K562 (cell line): ENCODE measurements around the gene ADAR. TPM values are rescaled to one million over a fixed set of nuclear protein-coding genes. Genes with fewer than 3 reads are reported as not detected.

ENCODE experiments used
- ATAC-seq: fragments of 200-7000 bp; cut with Tn5 transposase; 3 replicates; pipeline ENCODE4 v1.9.1; 2020; ENCODE audit warnings: moderate library complexity
- BruUV-seq: library from RNA; stranded (reverse); fragments of 400-500 nt; replicated peaks from 2 replicates; lab custom pipeline; 2021; lab: Mats Ljungman, UMichigan
- CTCF ChIA-PET: fragments of 300-600 bp; formaldehyde crosslinking; extraction: SDS; loops from one replicate; lab custom pipeline; 2021; ENCODE audit warnings: low intra/inter-chr PET ratio; lab: Yijun Ruan, JAX
- POLR2A ChIA-PET: fragments of 300-600, 350-650 bp; sonication (Branson Sonifier 250); formaldehyde crosslinking; extraction: SDS; loops from one replicate; lab custom pipeline; 2021; ENCODE audit warnings: antibody characterized with exemption, inconsistent platforms; lab: Yijun Ruan, JAX
- DNase-seq, 4 experiments: peaks; one replicate each; pipeline versions ENCODE4 v3.0.0 to v3.0.0-alpha.2; 2011 to 2018; ENCODE audit warnings: low spot score in 3 of 4, mixed read lengths in 3 of 4; ENCODE audit errors: extremely low read depth in 1 of 4
- FAIRE-seq: peaks from 2 replicates; lab custom pipeline; 2011; peaks lifted over from hg19 to GRCh38; lab: Jason Lieb, UNC
- H2AFZ ChIP-seq: 2 replicates; pipeline ENCODE4 v1.6.0; 2011; ENCODE audit warnings: low read depth, low read length, control low read depth, inconsistent platforms
- H3K27ac ChIP-seq: fragments of 200-600 bp; 3 replicates; pipeline ENCODE4 v1.8.0; 2011; ENCODE audit warnings: low read depth, mild to moderate bottlenecking, control low read depth, inconsistent platforms, low read length, moderate library complexity, mixed read lengths; ENCODE audit errors: extremely low read depth
- H3K27me3 ChIP-seq, 2 experiments: fragments of 300-600 bp in 1 of 2; 2 replicates in 1 of 2; 3 replicates in 1 of 2; pipeline versions ENCODE4 v1.6.0 to v1.8.0; 2011; ENCODE audit warnings: inconsistent platforms in 2 of 2, low read length in 2 of 2, mild to moderate bottlenecking in 1 of 2, mixed read lengths in 1 of 2, moderate library complexity in 1 of 2; ENCODE audit not compliant: control insufficient read depth in 2 of 2, insufficient read depth in 2 of 2
- H3K36me3 ChIP-seq: fragments of 300-600 bp; 3 replicates; pipeline ENCODE4 v1.8.0; 2011; ENCODE audit warnings: mild to moderate bottlenecking, low read length, inconsistent platforms; ENCODE audit not compliant: control insufficient read depth, insufficient read depth
- H3K4me1 ChIP-seq, 2 experiments: fragments of 200-600 bp in 1 of 2; replicated peaks in 1 of 2; 2 replicates in 1 of 2; 3 replicates in 1 of 2; pipeline versions ENCODE4 v1.5.1 to v1.8.0; 2011; ENCODE audit warnings: inconsistent platforms in 2 of 2, low read length in 2 of 2, mild to moderate bottlenecking in 1 of 2, mixed read lengths in 1 of 2, moderate library complexity in 1 of 2; ENCODE audit not compliant: control insufficient read depth in 2 of 2, insufficient read depth in 2 of 2
- H3K4me2 ChIP-seq: 2 replicates; pipeline ENCODE4 v1.6.1; 2011; ENCODE audit warnings: low read length, control low read depth, inconsistent platforms, mixed read lengths; ENCODE audit not compliant: insufficient read depth
- H3K4me3 ChIP-seq: fragments of 200-600 bp; sonication (generic), shearing (Covaris generic); 2 replicates; pipeline ENCODE4 v1.5.1; 2016; ENCODE audit warnings: control low read depth, inconsistent platforms
- H3K79me2 ChIP-seq: fragments of 200-600 bp; 3 replicates; pipeline ENCODE4 v1.8.0; 2011; ENCODE audit warnings: low read length, inconsistent platforms; ENCODE audit not compliant: control insufficient read depth, insufficient read depth
- H3K9ac ChIP-seq, 2 experiments: 2 replicates each; pipeline versions ENCODE4 v1.6.0 to v1.6.1; 2011; ENCODE audit warnings: low read depth in 2 of 2, low read length in 2 of 2, control low read depth in 1 of 2, inconsistent platforms in 1 of 2, mild to moderate bottlenecking in 1 of 2, mixed read lengths in 1 of 2; ENCODE audit not compliant: insufficient read depth in 1 of 2
- H3K9me1 ChIP-seq: one replicate; pipeline ENCODE4 v1.6.0; 2011; ENCODE audit warnings: inconsistent platforms, mild to moderate bottlenecking, low read length, moderate library complexity; ENCODE audit not compliant: control insufficient read depth, insufficient read depth
- H3K9me3 ChIP-seq: replicated peaks from 2 replicates; pipeline ENCODE4 v1.5.1; 2011; ENCODE audit warnings: low read depth, low read length, inconsistent platforms; ENCODE audit not compliant: control insufficient read depth, insufficient read depth
- H4K20me1 ChIP-seq: replicated peaks from 2 replicates; pipeline ENCODE4 v1.6.1; 2011; ENCODE audit warnings: low read length, inconsistent platforms, mixed read lengths; ENCODE audit not compliant: control insufficient read depth, insufficient read depth
- BCLAF1 ChIP-seq, 2 experiments: fragments of 450-650 bp in 1 of 2; IDR thresholded peaks; 2 replicates each; pipeline ENCODE4 v1.6.1; 2011 to 2017; ENCODE audit warnings: low read depth in 2 of 2, antibody characterized with exemption in 1 of 2, borderline replicate concordance in 1 of 2, low read length in 1 of 2, mild to moderate bottlenecking in 1 of 2, mixed read lengths in 1 of 2; ENCODE audit not compliant: control insufficient read depth in 1 of 2
- BHLHE40 ChIP-seq: IDR thresholded peaks from 2 replicates; pipeline ENCODE4 v1.6.1; 2011; ENCODE audit warnings: low read length, improper control_type of control experiment
- HDAC3 ChIP-seq: fragments of 450-650 bp; IDR thresholded peaks from 2 replicates; pipeline ENCODE4 v1.6.1; 2018; ENCODE audit warnings: borderline replicate concordance, mild to moderate bottlenecking, moderate library complexity; ENCODE audit not compliant: partially characterized antibody
- NCOA4 ChIP-seq: fragments of 450-650 bp; IDR thresholded peaks from 2 replicates; pipeline ENCODE4 v1.6.1; 2018; ENCODE audit warnings: mild to moderate bottlenecking; ENCODE audit not compliant: partially characterized antibody
- NELFE ChIP-seq: IDR thresholded peaks from 2 replicates; pipeline ENCODE4 v1.6.1; 2011; ENCODE audit warnings: mild to moderate bottlenecking; ENCODE audit not compliant: insufficient read depth, insufficient read length
- NFIC ChIP-seq: fragments of 450-650 bp; IDR thresholded peaks from 2 replicates; pipeline ENCODE4 v1.6.1; 2017; ENCODE audit warnings: mild to moderate bottlenecking, inconsistent platforms
- PHF21A ChIP-seq: fragments of 450-650 bp; IDR thresholded peaks from 2 replicates; pipeline ENCODE4 v1.6.1; 2017; ENCODE audit warnings: low read depth, borderline replicate concordance
- PHF8 ChIP-seq: fragments of 200-600 bp; sonication (generic); IDR thresholded peaks from 2 replicates; pipeline ENCODE4 v1.6.1; 2012; ENCODE audit warnings: mixed run types, mild to moderate bottlenecking, inconsistent platforms, low read length, moderate library complexity, borderline replicate concordance
- PRMT5 ChIP-seq: sonication (generic); formaldehyde crosslinking; IDR thresholded peaks from 2 replicates; pipeline ENCODE4 v1.5.0; 2020; ENCODE audit warnings: missing genetic modification reagents
- SAFB2 ChIP-seq: fragments of 200-400 bp; formaldehyde crosslinking; IDR thresholded peaks from 2 replicates; pipeline ENCODE4 v1.6.1; 2018; ENCODE audit warnings: borderline replicate concordance, low read length, low read depth, moderate library complexity; ENCODE audit not compliant: severe bottlenecking
- SRSF3 ChIP-seq: fragments of 200-400 bp; formaldehyde crosslinking; IDR thresholded peaks from 2 replicates; pipeline ENCODE4 v1.6.1; 2016; ENCODE audit warnings: mild to moderate bottlenecking, low read length, moderate library complexity; ENCODE audit not compliant: insufficient read depth
- TOE1 ChIP-seq, 2 experiments: fragments of 450-650 bp in 1 of 2; sonication (generic) in 1 of 2; formaldehyde crosslinking in 1 of 2; IDR thresholded peaks; 2 replicates each; pipeline versions ENCODE4 v1.7.1 to v1.8.0; 2016 to 2022; ENCODE audit warnings: borderline replicate concordance in 2 of 2, mild to moderate bottlenecking in 2 of 2, antibody characterized with exemption in 1 of 2, inconsistent platforms in 1 of 2, low read depth in 1 of 2, missing genetic modification reagents in 1 of 2, moderate library complexity in 1 of 2
- ZC3H11A ChIP-seq: IDR thresholded peaks from 2 replicates; pipeline ENCODE4 v1.6.1; 2012; ENCODE audit warnings: low read depth, low read length, improper control_type of control experiment
- ZNF512 ChIP-seq: IDR thresholded peaks from 2 replicates; pipeline ENCODE4 v1.6.1; 2016; ENCODE audit warnings: missing genetic modification characterization, missing compliant biosample characterization
- ZNF79 ChIP-seq: fragments of 250-450 bp; sonication (Bioruptor Pico); IDR thresholded peaks from 2 replicates; pipeline ENCODE4 v1.4.0; 2020; ENCODE audit warnings: low read depth, mild to moderate bottlenecking, moderate library complexity
- WGBS: fragments of 100-300 bp; shearing (Covaris generic); methylation state at CpG from one replicate; pipeline ENCODE4 v1.1.6; 2016; ENCODE audit warnings: low coverage, mixed read lengths; ENCODE audit not compliant: insufficient coverage; ENCODE audit errors: missing lambda C conversion rate; 5-methylcytosine and 5-hydroxymethylcytosine counted together
- in situ Hi-C: fragments of 300-500 bp; cut with MboI; formaldehyde crosslinking; loops from 4 replicates; pipeline ENCODE4 v1.15.0; 2018; ENCODE audit warnings: inconsistent platforms, mixed read lengths
- intact Hi-C: fragments of 100-400 bp; cut with micrococcal nuclease; formaldehyde crosslinking; loops from 2 replicates; pipeline ENCODE4 v1.14.2; 2022
- polyA plus RNA-seq, 8 experiments: library from polyadenylated mRNA; depleted of rRNA in 4 of 8; stranded (reverse) in 5 of 8; unstranded in 3 of 8; fragments of >200 nt; fragmentation: Nextera tagmentation in 2 of 8; fragmentation: Illumina TruSeq in 1 of 8; extraction: Ambion mirVana in 2 of 8; extraction: Trizol in 1 of 8; gene quantifications; 2 replicates each; pipeline versions ENCODE4 v1.2.1 to v1.2.3, GENCODE V29; 2011 to 2014; ENCODE audit warnings: inconsistent platforms in 1 of 8, missing spikeins in 1 of 8
- total RNA-seq, 7 experiments: library from RNA; depleted of rRNA in 6 of 7; stranded (reverse); fragments of >200 nt in 6 of 7; fragmentation: Illumina TruSeq in 2 of 7; extraction: Trizol in 2 of 7; gene quantifications; 2 replicates each; pipeline versions ENCODE4 v1.2.1 to v1.2.3, GENCODE V29; 2011 to 2021; ENCODE audit warnings: low replicate concordance in 1 of 7

ADAR gene
- total and polyA plus RNA-seq, 9 of the 15 experiments (the other 6 are each of a cell fraction or from before 2014, with no cell fraction given), result 30.1 to 123 (median 60.2) TPM

DNA sequence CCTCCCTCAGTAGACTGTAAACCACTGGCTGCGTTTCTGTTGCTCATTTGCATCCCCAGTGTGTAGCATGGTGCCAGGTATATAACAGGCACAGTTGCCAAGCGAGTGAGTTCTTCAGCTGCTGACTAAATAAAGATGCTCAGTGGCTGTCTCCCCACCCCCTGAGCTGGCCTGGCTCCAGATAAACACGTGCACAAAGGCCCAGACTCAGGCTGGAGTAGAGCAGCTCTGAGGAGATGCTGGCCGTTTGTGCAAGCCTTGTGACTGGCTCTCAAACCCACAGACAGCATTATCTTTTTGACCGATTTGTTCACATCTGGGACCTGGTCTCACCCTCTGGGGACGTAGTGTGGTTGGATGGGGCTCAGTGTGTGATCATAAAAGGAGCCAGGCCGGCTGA lies 33.3 kb downstream of the ADAR start:
- Histone ChIP-seq H3K27me3 (peaks cover 19 to 42% of the 10 kb centered on the region in 2 experiments; a peak in 4 of 5 replicates), H3K36me3 (peaks cover 10% of the 10 kb centered on the region; the same call in 2 of the 3 replicates), H3K27ac (no peak overlapping the region), H3K9me1 (peaks cover 3% of the 10 kb centered on the region), H3K4me1 (peaks cover 0 to 9% of the 10 kb centered on the region in 2 experiments; a peak in 2 of 5 replicates), H3K79me2 (no peaks in the 10 kb centered on the region), H3K9me3 (no peaks in the 10 kb centered on the region), H3K4me3 (no peak overlapping the region), H3K9ac (no peak overlapping the region), H3K4me2 (no peak overlapping the region), H2AFZ (no peak overlapping the region), H4K20me1 (peaks cover 18% of the 10 kb centered on the region)
- 0% methylated on average over 7 of the region's 7 CpGs for WGBS
- TF ChIP-seq SAFB2, result no peak
- no peak for TF ChIP-seq SRSF3
- no peak for TF ChIP-seq PHF21A
- no peak for TF ChIP-seq ZNF512 (tag)
- TF ChIP-seq NELFE, result no peak
- TF ChIP-seq BCLAF1 (IDR thresholded peaks at IDR 0.05; ENCODE audit: borderline replicate concordance in 1 of 2, control insufficient read depth in 1 of 2, low read depth in 2 of 2, low read length in 1 of 2), result no peak
- no peak for TF ChIP-seq PHF8
- peak; percentile 74 for TF ChIP-seq NFIC
- no peak for TF ChIP-seq ZC3H11A
- no peak for TF ChIP-seq ZNF79
- peak; percentile 54; the same call in 1 of the 2 replicates for TF ChIP-seq BHLHE40
- TF ChIP-seq TOE1 (IDR thresholded peaks at IDR 0.05; ENCODE audit: borderline replicate concordance), result no peak
- no peak for TF ChIP-seq TOE1 (CRISPR knock-in tag; IDR thresholded peaks at IDR 0.05; ENCODE audit: borderline replicate concordance, low read depth)
- TF ChIP-seq PRMT5 (CRISPR knock-in tag), result no peak
- TF ChIP-seq NCOA4, result no peak
- no peak for TF ChIP-seq HDAC3
- DNase-seq (peak in 1 of 4 experiments; percentile 36), ATAC-seq (no peak), FAIRE-seq (no peak)
- intact Hi-C loops (no loop called here), in situ Hi-C loops (no loop called here)
- CTCF ChIA-PET, result no interaction called here
- POLR2A ChIA-PET, result interaction anchor here (0.6 to 1.2 kb wide), 2 partner anchors 16 to 296 kb away, joined by 3 read pairs; no protein-coding TSS in a partner anchor
- BruUV-seq, result no TSS peak
